Neural cell (in vitro differentiated cells): ENCODE data around the gene NEK6. TPM values are rescaled to one million over a fixed set of nuclear protein-coding genes. Genes with fewer than 3 reads are reported as not detected.

Experiments
- H2AFZ ChIP-seq: fragments of 200-600, 300-800 bp; sonication (generic), shearing (Covaris generic); 2 replicates; pipeline ENCODE4 v1.6.0; 2014; ENCODE audit warnings: low read depth, mild to moderate bottlenecking, antibody characterized with exemption, low read length, moderate library complexity
- H3F3A ChIP-seq: fragments of 200-600 bp; shearing (Covaris generic); 2 replicates; pipeline ENCODE4 v1.6.1; 2016; ENCODE audit warnings: mild to moderate bottlenecking, moderate library complexity, mixed read lengths, antibody characterized with exemption, low read length; ENCODE audit not compliant: insufficient read depth, poor library complexity, severe bottlenecking
- H3K27ac ChIP-seq: fragments of 200-600, 300-800 bp; sonication (generic), shearing (Covaris generic); 2 replicates; pipeline ENCODE4 v1.5.1; 2014; ENCODE audit warnings: mild to moderate bottlenecking, low read length, moderate library complexity
- H3K27me3 ChIP-seq: fragments of 300-800, 200-600 bp; sonication (generic), shearing (Covaris generic); 2 replicates; pipeline ENCODE4 v1.6.0; 2014; ENCODE audit warnings: mild to moderate bottlenecking, low read depth, low read length, moderate library complexity; ENCODE audit not compliant: insufficient read depth
- H3K36me3 ChIP-seq: fragments of 300-800, 200-600 bp; sonication (generic), shearing (Covaris generic); 2 replicates; pipeline ENCODE4 v1.5.1; 2014; ENCODE audit warnings: mild to moderate bottlenecking, antibody characterized with exemption, low read length, moderate library complexity; ENCODE audit not compliant: insufficient read depth
- H3K4me2 ChIP-seq: fragments of 300-800, 200-600 bp; sonication (generic), shearing (Covaris generic); 2 replicates; pipeline ENCODE4 v1.6.0; 2014; ENCODE audit warnings: mild to moderate bottlenecking, low read length
- H3K4me3 ChIP-seq: fragments of 300-800, 200-600 bp; sonication (generic), shearing (Covaris generic); 2 replicates; pipeline ENCODE4 v1.5.1; 2014; ENCODE audit warnings: mild to moderate bottlenecking, low read length, moderate library complexity
- H3K79me2 ChIP-seq: fragments of 200-600 bp; shearing (Covaris generic); replicated peaks from 2 replicates; pipeline ENCODE4 v1.6.0; 2014; ENCODE audit warnings: mild to moderate bottlenecking, low read length, moderate library complexity; ENCODE audit not compliant: insufficient read depth
- H3K9ac ChIP-seq: fragments of 300-800, 200-600 bp; sonication (generic), shearing (Covaris generic); 2 replicates; pipeline ENCODE4 v1.6.1; 2016; ENCODE audit warnings: mild to moderate bottlenecking, low read length, mixed read lengths
- H3K9me2 ChIP-seq: fragments of 200-600 bp; shearing (Covaris generic); 2 replicates; pipeline ENCODE4 v1.6.1; 2016; ENCODE audit warnings: mild to moderate bottlenecking, low read length, mixed read lengths; ENCODE audit not compliant: insufficient read depth
- H3K9me3 ChIP-seq: fragments of 200-600, 300-800 bp; sonication (generic), shearing (Covaris generic); 2 replicates; pipeline ENCODE4 v1.6.1; 2016; ENCODE audit warnings: mild to moderate bottlenecking, mixed run types, low read length, moderate library complexity, mixed read lengths
- H4K20me1 ChIP-seq: fragments of 200-600 bp; shearing (Covaris generic); 2 replicates; pipeline ENCODE4 v1.6.1; 2016; ENCODE audit warnings: mild to moderate bottlenecking, mixed run types; ENCODE audit not compliant: insufficient read depth
- EP300 ChIP-seq: fragments of 450-650 bp; conservative IDR thresholded peaks from 2 replicates; pipeline ENCODE4 v1.6.1; 2014; ENCODE audit warnings: antibody characterized with exemption, mild to moderate bottlenecking, moderate library complexity; ENCODE audit not compliant: poor library complexity, severe bottlenecking
- EZH2 ChIP-seq: fragments of 200-600, 300-800 bp; shearing (Covaris generic), sonication (generic); IDR thresholded peaks from 2 replicates; pipeline ENCODE4 v1.6.1; 2014; ENCODE audit warnings: antibody characterized with exemption, low read length, borderline replicate concordance, mild to moderate bottlenecking; ENCODE audit not compliant: insufficient read depth, poor library complexity, severe bottlenecking
- MXI1 ChIP-seq: fragments of 450-650 bp; conservative IDR thresholded peaks from 2 replicates; pipeline ENCODE4 v1.6.1; 2014; ENCODE audit warnings: antibody characterized with exemption, mild to moderate bottlenecking; ENCODE audit not compliant: poor library complexity, severe bottlenecking
- POLR2AphosphoS5 ChIP-seq: IDR thresholded peaks from 2 replicates; pipeline ENCODE4 v1.6.1; 2012
- RAD21 ChIP-seq: fragments of 450-650 bp; conservative IDR thresholded peaks from 2 replicates; pipeline ENCODE4 v1.6.1; 2014; ENCODE audit warnings: antibody characterized with exemption, mild to moderate bottlenecking, moderate library complexity
- SMC3 ChIP-seq: fragments of 450-650 bp; conservative IDR thresholded peaks from 2 replicates; pipeline ENCODE4 v1.6.1; 2014; ENCODE audit warnings: antibody characterized with exemption, mild to moderate bottlenecking, moderate library complexity; ENCODE audit not compliant: poor library complexity
- TAF1 ChIP-seq: IDR thresholded peaks from 2 replicates; pipeline ENCODE4 v1.6.1; 2012; ENCODE audit warnings: low read depth
- polyA plus RNA-seq: library from polyadenylated mRNA; depleted of rRNA; stranded (reverse); fragments of >200 nt; gene quantifications from 2 replicates; pipeline ENCODE4 v1.2.3, GENCODE V29; 2014
- TF ChIP-seq, protein P1 (sequence below): fragments of 450-650 bp; IDR thresholded peaks from 2 replicates; pipeline ENCODE4 v1.5.1; 2014; ENCODE audit warnings: antibody characterized with exemption, mild to moderate bottlenecking, moderate library complexity; ENCODE audit not compliant: poor library complexity, severe bottlenecking
- TF ChIP-seq, protein P2 (sequence below): IDR thresholded peaks from 2 replicates; pipeline ENCODE4 v1.6.1; 2012; ENCODE audit warnings: borderline replicate concordance

The NEK6 gene
- polyA plus RNA-seq, 1 donor from 2014 or later: 4.6 TPM

DNA sequence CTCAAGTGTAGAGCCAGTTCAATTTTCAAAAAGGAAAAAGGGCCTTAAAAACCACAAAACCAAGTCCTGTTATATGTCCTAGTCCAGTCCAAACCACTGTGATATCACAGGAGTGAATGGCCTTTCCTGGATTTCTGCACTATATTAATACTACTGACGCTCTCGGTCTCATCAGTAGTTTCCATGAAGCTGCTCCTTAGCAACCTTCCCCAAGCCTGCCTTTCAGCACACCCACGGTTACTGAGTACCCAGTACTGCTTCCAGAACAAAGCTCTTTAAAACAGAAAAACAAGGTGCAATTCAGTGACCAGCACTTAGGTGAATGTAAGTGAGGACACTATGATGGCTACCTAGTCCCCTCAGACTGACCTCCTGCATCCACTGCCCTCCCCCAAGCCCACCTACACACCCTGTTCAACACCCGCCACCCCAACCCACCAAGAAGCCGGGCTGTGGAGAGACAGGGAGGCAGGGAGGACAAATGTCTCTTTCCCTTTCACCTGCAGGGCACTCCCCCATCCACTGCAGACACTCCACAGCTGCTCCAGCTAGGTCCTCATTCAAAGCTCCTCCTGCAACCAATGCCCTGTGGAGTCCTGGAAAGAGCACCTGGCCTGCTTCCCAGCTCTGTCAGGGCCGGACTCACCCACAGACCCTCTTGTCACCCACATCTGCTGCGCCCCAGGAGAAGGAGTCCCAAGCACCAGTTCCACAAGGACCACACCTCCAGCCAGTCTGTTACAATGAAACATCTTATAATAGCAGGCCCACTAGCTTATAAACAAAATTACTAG is 131.6 kb downstream of the NEK6 start:
- Histone ChIP-seq H3K9me2 (no peaks in the 10 kb centered on the region), H3K27me3 (no peaks in the 10 kb centered on the region), H3K36me3 (no peaks in the 10 kb centered on the region), H3K4me2 (no peak overlapping the region), H3K79me2 (peaks cover 42% of the 10 kb centered on the region), H3K27ac (no peak overlapping the region), H4K20me1 (no peaks in the 10 kb centered on the region), H3F3A (no peaks in the 10 kb centered on the region), H2AFZ (no peak overlapping the region), H3K4me3 (no peak overlapping the region), H3K9me3 (no peaks in the 10 kb centered on the region), H3K9ac (no peak overlapping the region)
- TF ChIP-seq EP300 (no peak), EZH2 (no peak), MXI1 (no peak)
- TF ChIP-seq, protein P1, sequence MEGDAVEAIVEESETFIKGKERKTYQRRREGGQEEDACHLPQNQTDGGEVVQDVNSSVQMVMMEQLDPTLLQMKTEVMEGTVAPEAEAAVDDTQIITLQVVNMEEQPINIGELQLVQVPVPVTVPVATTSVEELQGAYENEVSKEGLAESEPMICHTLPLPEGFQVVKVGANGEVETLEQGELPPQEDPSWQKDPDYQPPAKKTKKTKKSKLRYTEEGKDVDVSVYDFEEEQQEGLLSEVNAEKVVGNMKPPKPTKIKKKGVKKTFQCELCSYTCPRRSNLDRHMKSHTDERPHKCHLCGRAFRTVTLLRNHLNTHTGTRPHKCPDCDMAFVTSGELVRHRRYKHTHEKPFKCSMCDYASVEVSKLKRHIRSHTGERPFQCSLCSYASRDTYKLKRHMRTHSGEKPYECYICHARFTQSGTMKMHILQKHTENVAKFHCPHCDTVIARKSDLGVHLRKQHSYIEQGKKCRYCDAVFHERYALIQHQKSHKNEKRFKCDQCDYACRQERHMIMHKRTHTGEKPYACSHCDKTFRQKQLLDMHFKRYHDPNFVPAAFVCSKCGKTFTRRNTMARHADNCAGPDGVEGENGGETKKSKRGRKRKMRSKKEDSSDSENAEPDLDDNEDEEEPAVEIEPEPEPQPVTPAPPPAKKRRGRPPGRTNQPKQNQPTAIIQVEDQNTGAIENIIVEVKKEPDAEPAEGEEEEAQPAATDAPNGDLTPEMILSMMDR: no peak
- TF ChIP-seq, protein P2, sequence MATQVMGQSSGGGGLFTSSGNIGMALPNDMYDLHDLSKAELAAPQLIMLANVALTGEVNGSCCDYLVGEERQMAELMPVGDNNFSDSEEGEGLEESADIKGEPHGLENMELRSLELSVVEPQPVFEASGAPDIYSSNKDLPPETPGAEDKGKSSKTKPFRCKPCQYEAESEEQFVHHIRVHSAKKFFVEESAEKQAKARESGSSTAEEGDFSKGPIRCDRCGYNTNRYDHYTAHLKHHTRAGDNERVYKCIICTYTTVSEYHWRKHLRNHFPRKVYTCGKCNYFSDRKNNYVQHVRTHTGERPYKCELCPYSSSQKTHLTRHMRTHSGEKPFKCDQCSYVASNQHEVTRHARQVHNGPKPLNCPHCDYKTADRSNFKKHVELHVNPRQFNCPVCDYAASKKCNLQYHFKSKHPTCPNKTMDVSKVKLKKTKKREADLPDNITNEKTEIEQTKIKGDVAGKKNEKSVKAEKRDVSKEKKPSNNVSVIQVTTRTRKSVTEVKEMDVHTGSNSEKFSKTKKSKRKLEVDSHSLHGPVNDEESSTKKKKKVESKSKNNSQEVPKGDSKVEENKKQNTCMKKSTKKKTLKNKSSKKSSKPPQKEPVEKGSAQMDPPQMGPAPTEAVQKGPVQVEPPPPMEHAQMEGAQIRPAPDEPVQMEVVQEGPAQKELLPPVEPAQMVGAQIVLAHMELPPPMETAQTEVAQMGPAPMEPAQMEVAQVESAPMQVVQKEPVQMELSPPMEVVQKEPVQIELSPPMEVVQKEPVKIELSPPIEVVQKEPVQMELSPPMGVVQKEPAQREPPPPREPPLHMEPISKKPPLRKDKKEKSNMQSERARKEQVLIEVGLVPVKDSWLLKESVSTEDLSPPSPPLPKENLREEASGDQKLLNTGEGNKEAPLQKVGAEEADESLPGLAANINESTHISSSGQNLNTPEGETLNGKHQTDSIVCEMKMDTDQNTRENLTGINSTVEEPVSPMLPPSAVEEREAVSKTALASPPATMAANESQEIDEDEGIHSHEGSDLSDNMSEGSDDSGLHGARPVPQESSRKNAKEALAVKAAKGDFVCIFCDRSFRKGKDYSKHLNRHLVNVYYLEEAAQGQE: no peak

- Histone ChIP-seq H3K9me3 (no peaks in the 10 kb centered on the region), H3K4me2 (no peak overlapping the region), H3K27ac (no peak overlapping the region), H2AFZ (no peak overlapping the region), H3K4me3 (no peak overlapping the region), H3K9me2 (no peaks in the 10 kb centered on the region), H3K79me2 (peaks cover 48% of the 10 kb centered on the region), H3F3A (no peaks in the 10 kb centered on the region), H3K27me3 (no peaks in the 10 kb centered on the region), H3K9ac (no peak overlapping the region), H4K20me1 (no peaks in the 10 kb centered on the region), H3K36me3 (no peaks in the 10 kb centered on the region)
- TF ChIP-seq SMC3: no peak
- no peak for TF ChIP-seq POLR2AphosphoS5
- TF ChIP-seq, protein P2: no peak
- TF ChIP-seq, protein P1: no peak
- TF ChIP-seq RAD21: no peak
- no peak for TF ChIP-seq MXI1
- TF ChIP-seq EP300: no peak
- no peak for TF ChIP-seq EZH2
- TF ChIP-seq TAF1: no peak
These were observed 133.3 kb downstream of the NEK6 start for GRCh38 chr9:124390794-124391658.
